SK-N-SH treated with all-trans-retinoic acid at 6 μM for 48 hours (cell line): ENCODE results near the gene STARD13.

Experiments
- ATAC-seq: fragments of 200-7000 bp; cut with Tn5 transposase; 3 replicates; pipeline ENCODE4 v1.9.1; 2020; ENCODE audit warnings: mild to moderate bottlenecking, moderate library complexity
- ARNTL ChIP-seq: fragments of 450-650 bp; formaldehyde crosslinking; IDR thresholded peaks from 2 replicates; pipeline ENCODE4 v1.5.0; 2020; ENCODE audit warnings: low read depth, mild to moderate bottlenecking, moderate library complexity, borderline replicate concordance
- BACH2 ChIP-seq: fragments of 250-450 bp; sonication (Bioruptor Pico); IDR thresholded peaks from 2 replicates; pipeline ENCODE4 v1.9.0; 2021; ENCODE audit warnings: mild to moderate bottlenecking, borderline replicate concordance
- CREB5 ChIP-seq: fragments of 250-450 bp; sonication (Bioruptor Pico); IDR thresholded peaks from 2 replicates; pipeline ENCODE4 v1.5.1; 2020; ENCODE audit warnings: low read depth, mild to moderate bottlenecking, moderate library complexity
- CSDC2 ChIP-seq: fragments of 250-450 bp; sonication (Bioruptor Pico); IDR thresholded peaks from 2 replicates; pipeline ENCODE4 v1.5.0; 2020; ENCODE audit warnings: mild to moderate bottlenecking, moderate library complexity
- CSRNP3 ChIP-seq: fragments of 250-450 bp; sonication (Bioruptor Pico); IDR thresholded peaks from 2 replicates; pipeline ENCODE4 v1.5.1; 2021; ENCODE audit warnings: mild to moderate bottlenecking, moderate library complexity
- ISL1 ChIP-seq: fragments of 250-450 bp; sonication (Bioruptor Pico); IDR thresholded peaks from 2 replicates; pipeline ENCODE4 v2.1.2; 2022; ENCODE audit warnings: mild to moderate bottlenecking, moderate library complexity
- POU6F1 ChIP-seq: fragments of 250-450 bp; sonication (Bioruptor Pico); IDR thresholded peaks from 2 replicates; pipeline ENCODE4 v1.8.0; 2021; ENCODE audit warnings: low read depth, mild to moderate bottlenecking, moderate library complexity, borderline replicate concordance
- PPARA ChIP-seq: fragments of 250-450 bp; sonication (Bioruptor Pico); IDR thresholded peaks from 2 replicates; pipeline ENCODE4 v1.5.0; 2020; ENCODE audit warnings: mild to moderate bottlenecking, borderline replicate concordance
- RARB ChIP-seq: fragments of 250-450 bp; sonication (Bioruptor Pico); IDR thresholded peaks from 2 replicates; pipeline ENCODE4 v1.8.0; 2021; ENCODE audit warnings: mild to moderate bottlenecking, moderate library complexity
- SNAI2 ChIP-seq: fragments of 250-450 bp; sonication (Bioruptor Pico); IDR thresholded peaks from 2 replicates; pipeline ENCODE4 v1.5.0; 2020; ENCODE audit warnings: mild to moderate bottlenecking, moderate library complexity
- TOX ChIP-seq: fragments of 250-450 bp; sonication (Bioruptor Pico); IDR thresholded peaks from 2 replicates; pipeline ENCODE4 v1.8.0; 2021; ENCODE audit warnings: mild to moderate bottlenecking, moderate library complexity, borderline replicate concordance
- TSHZ2 ChIP-seq: fragments of 250-450 bp; sonication (Bioruptor Pico); IDR thresholded peaks from 2 replicates; pipeline ENCODE4 v1.5.0; 2020; ENCODE audit warnings: mild to moderate bottlenecking, moderate library complexity
- ZC3H10 ChIP-seq: fragments of 250-450 bp; sonication (Bioruptor Pico); IDR thresholded peaks from 2 replicates; pipeline ENCODE4 v1.5.1; 2021; ENCODE audit warnings: mild to moderate bottlenecking, moderate library complexity
- ZFP3 ChIP-seq: fragments of 250-450 bp; sonication (Bioruptor Pico); IDR thresholded peaks from 2 replicates; pipeline ENCODE4 v1.5.0; 2020; ENCODE audit warnings: mild to moderate bottlenecking, moderate library complexity
- ZFP30 ChIP-seq: fragments of 450-650 bp; formaldehyde crosslinking; IDR thresholded peaks from 2 replicates; pipeline ENCODE4 v1.5.0; 2022; ENCODE audit warnings: mild to moderate bottlenecking, moderate library complexity
- ZNF565 ChIP-seq: fragments of 450-650 bp; formaldehyde crosslinking; conservative IDR thresholded peaks from 2 replicates; pipeline ENCODE4 v1.5.0; 2020; ENCODE audit warnings: low read depth, mild to moderate bottlenecking, moderate library complexity
- ZNF8 ChIP-seq: fragments of 450-650 bp; formaldehyde crosslinking; IDR thresholded peaks from 2 replicates; pipeline ENCODE4 v1.5.0; 2020; ENCODE audit warnings: mild to moderate bottlenecking, moderate library complexity
- TF ChIP-seq, protein P1 (sequence below): fragments of 250-450 bp; sonication (Bioruptor Pico); IDR thresholded peaks from 2 replicates; pipeline ENCODE4 v1.8.0; 2020; ENCODE audit warnings: mild to moderate bottlenecking, moderate library complexity, borderline replicate concordance

Gene STARD13

DNA sequence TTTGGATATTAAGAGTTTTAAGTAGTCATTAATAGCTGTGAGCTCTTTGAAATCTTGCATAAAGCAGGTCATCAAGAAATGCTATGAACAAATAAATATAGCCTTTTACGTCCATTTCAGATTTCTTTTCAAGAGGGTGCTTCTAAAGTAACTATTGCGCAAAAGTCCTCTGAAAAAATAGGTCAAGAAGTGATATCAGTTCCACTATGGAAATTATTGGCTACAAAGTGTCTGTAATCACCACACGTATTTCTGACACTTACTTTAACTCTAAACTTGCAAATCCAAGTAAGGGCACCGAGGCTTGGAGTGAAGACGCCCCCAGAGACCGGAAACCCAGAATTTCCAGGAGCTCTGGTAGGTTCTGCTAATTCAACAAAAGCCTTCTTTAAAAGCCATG lies 44.9 kb upstream of the STARD13 start (continued):
- no peak for TF ChIP-seq CREB5 (CRISPR knock-in tag)
- TF ChIP-seq TSHZ2: no peak
- no peak for TF ChIP-seq TOX (CRISPR knock-in tag)
- no peak for TF ChIP-seq ZFP30 (CRISPR knock-in tag)

GRCh38 chr13:33328701-33329100 lies 43.1 kb upstream of the STARD13 start:
- TF ChIP-seq RARB (CRISPR knock-in tag) (no peak), ISL1 (CRISPR knock-in tag) (no peak), ZFP30 (CRISPR knock-in tag) (no peak), BACH2 (CRISPR knock-in tag) (no peak), ZFP3 (no peak)
- TF ChIP-seq, all 23 proteins: peak for 0
- no peak; the same call in 1 of the 3 replicates for ATAC-seq

DNA sequence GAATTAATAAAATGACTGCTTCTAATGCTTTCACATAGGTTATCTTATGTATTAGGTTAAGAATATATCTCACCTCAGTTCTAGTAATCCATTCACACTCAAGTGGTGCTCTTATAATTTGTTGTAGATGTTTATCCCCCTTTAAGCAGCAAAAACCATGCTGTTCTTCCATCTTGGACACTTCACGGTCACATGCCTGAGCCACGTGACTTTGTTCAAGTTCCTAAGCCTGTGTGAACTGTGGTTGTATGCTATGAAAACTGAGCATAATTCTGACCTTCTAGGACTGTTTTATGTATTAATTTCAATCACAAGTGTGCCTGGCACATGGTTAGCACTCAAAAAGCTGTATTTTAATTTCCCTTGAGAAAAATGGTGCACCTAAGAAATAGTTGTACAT lies 41.2 kb upstream of the STARD13 start:
- ATAC-seq: no peak
- TF ChIP-seq ZC3H10 (CRISPR knock-in tag): no peak

DNA sequence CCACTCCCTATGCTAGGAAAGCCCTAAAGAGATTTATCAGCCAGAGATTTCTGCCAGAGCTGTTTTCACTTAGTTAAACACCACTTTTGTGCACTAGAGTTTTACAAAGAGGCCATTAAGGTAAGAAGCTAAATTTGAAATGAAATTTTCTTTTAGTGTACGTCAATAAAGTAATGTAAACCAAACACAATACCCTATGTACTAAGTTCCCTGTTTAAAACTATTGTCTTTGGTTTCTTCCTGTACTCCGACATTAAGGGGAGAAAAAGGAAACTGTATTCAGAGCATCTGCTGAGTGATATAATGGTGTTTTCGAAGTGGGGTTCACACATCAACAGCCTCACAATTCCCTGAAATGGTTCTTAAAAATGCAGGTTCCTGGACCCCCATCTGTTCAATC lies 40.7 kb upstream of the STARD13 start:
- ATAC-seq: no peak
- TF ChIP-seq PPARA (CRISPR knock-in tag): no peak
- TF ChIP-seq BACH2 (CRISPR knock-in tag): no peak
- TF ChIP-seq CSDC2: no peak
- no peak for TF ChIP-seq RARB (CRISPR knock-in tag)
- no peak for TF ChIP-seq CSRNP3 (CRISPR knock-in tag)
- TF ChIP-seq TSHZ2: no peak
- TF ChIP-seq, protein P1, sequence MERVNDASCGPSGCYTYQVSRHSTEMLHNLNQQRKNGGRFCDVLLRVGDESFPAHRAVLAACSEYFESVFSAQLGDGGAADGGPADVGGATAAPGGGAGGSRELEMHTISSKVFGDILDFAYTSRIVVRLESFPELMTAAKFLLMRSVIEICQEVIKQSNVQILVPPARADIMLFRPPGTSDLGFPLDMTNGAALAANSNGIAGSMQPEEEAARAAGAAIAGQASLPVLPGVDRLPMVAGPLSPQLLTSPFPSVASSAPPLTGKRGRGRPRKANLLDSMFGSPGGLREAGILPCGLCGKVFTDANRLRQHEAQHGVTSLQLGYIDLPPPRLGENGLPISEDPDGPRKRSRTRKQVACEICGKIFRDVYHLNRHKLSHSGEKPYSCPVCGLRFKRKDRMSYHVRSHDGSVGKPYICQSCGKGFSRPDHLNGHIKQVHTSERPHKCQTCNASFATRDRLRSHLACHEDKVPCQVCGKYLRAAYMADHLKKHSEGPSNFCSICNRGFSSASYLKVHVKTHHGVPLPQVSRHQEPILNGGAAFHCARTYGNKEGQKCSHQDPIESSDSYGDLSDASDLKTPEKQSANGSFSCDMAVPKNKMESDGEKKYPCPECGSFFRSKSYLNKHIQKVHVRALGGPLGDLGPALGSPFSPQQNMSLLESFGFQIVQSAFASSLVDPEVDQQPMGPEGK (CRISPR knock-in tag): no peak
- no peak for TF ChIP-seq POU6F1 (CRISPR knock-in tag)
- no peak for TF ChIP-seq CREB5 (CRISPR knock-in tag)
- TF ChIP-seq ZNF565 (CRISPR knock-in tag): no peak
- no peak for TF ChIP-seq SNAI2 (CRISPR knock-in tag)
- no peak for TF ChIP-seq ZNF8
- no peak for TF ChIP-seq ARNTL (CRISPR knock-in tag)
- no peak for TF ChIP-seq ZFP30 (CRISPR knock-in tag)
- TF ChIP-seq, all 23 proteins: peak for 0
